GM19043 (cell line): Measurements from ENCODE around the gene NTRK3.

Source experiments
- ATAC-seq: cut with Tn5 transposase; IDR thresholded peaks from one replicate; pipeline ENCODE4 v1.9.1; 2021; ENCODE audit warnings: low read depth; ENCODE audit not compliant: unreplicated experiment

NTRK3 gene

GRCh38 chr15:88188300-88188699 lies 68.2 kb downstream of the NTRK3 start:
- no peak for ATAC-seq

GRCh38 chr15:88187195-88187594 lies 69.3 kb downstream of the NTRK3 start:
- ATAC-seq = no peak

GRCh38 chr15:88185584-88185983 lies 71.0 kb downstream of the NTRK3 start:
- ATAC-seq = no peak

- no peak for ATAC-seq
Observed at GRCh38 chr15:88181613-88182012, 74.9 kb downstream of the NTRK3 start.

GRCh38 chr15:88179562-88179961 lies 77.0 kb downstream of the NTRK3 start:
- peak; percentile 92 for ATAC-seq

GRCh38 chr15:88178631-88179030 lies 77.9 kb downstream of the NTRK3 start:
- ATAC-seq = peak; percentile 65

GRCh38 chr15:88177451-88177850 lies 79.1 kb downstream of the NTRK3 start:
- ATAC-seq = no peak

GRCh38 chr15:88174571-88174970 lies 82.0 kb downstream of the NTRK3 start:
- ATAC-seq = no peak

- ATAC-seq = no peak
Observed at GRCh38 chr15:88166082-88166993, 90.2 kb downstream of the NTRK3 start.

- no peak for ATAC-seq
Observed at GRCh38 chr15:88161636-88162035, 94.9 kb downstream of the NTRK3 start.

- no peak for ATAC-seq
Observed at GRCh38 chr15:88155310-88155709, 101.2 kb downstream of the NTRK3 start.

- no peak for ATAC-seq
Observed at GRCh38 chr15:88152672-88153071, 103.9 kb downstream of the NTRK3 start.

GRCh38 chr15:88147760-88148159 lies 108.8 kb downstream of the NTRK3 start:
- ATAC-seq = no peak

GRCh38 chr15:88144921-88145653 lies 111.5 kb downstream of the NTRK3 start:
- ATAC-seq = no peak

GRCh38 chr15:88142121-88142520 lies 114.4 kb downstream of the NTRK3 start:
- ATAC-seq = no peak

GRCh38 chr15:88141269-88141889 lies 115.2 kb downstream of the NTRK3 start:
- ATAC-seq = no peak

- no peak for ATAC-seq
Observed at GRCh38 chr15:88140398-88140797, 116.1 kb downstream of the NTRK3 start.

- no peak for ATAC-seq
Observed at GRCh38 chr15:88139936-88140335, 116.6 kb downstream of the NTRK3 start.

- ATAC-seq = no peak
Observed at GRCh38 chr15:88133795-88134194, 122.7 kb downstream of the NTRK3 start.

- ATAC-seq = no peak
Observed at GRCh38 chr15:88132499-88132898, 124.0 kb downstream of the NTRK3 start.

- no peak for ATAC-seq
Observed at GRCh38 chr15:88131937-88132336, 124.6 kb downstream of the NTRK3 start.
